ENCODE data around the gene IGF2.

The IGF2 gene

DNA sequence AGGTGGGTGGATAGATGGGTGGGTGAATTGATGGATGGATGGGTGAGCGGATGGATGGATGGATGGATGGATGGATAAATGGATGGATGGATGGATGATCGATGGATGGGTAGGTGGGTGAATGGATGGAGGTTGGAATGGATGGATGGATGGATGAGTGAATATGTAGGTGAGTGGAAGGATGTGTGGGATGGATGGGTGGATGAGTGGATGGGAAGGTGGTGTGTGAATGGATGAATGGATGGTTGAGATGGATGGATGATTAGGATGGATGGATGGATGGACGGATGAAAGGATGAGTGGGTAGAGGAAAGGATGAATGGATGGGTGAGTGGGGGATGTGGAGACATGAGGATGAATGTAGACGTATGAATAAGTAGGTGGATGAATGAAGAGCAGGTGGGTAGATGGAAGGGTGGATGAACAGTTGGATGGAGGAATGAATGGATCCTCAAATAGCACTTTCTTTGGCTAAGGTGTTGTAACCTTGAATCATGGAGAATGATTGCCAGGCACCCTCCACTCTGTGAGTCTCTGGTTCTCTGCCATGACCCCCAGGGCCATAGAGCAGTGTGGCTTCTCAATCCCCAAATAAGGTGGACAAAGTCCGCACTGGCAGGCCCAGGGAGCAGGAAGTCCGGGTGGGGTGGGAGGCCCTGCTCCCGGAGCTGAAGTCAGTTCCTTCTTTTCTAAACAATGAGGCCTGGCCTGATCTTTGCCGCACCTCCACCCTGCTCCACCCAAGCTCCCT is 36.9 kb downstream of the IGF2 start:
- no peak for DNase-seq

- DNase-seq: no peak
These were observed 38.0 kb downstream of the IGF2 start for GRCh38 chr11:2101171-2101675.

- no peak for DNase-seq
These were observed 38.6 kb downstream of the IGF2 start for GRCh38 chr11:2100361-2101170.

DNA sequence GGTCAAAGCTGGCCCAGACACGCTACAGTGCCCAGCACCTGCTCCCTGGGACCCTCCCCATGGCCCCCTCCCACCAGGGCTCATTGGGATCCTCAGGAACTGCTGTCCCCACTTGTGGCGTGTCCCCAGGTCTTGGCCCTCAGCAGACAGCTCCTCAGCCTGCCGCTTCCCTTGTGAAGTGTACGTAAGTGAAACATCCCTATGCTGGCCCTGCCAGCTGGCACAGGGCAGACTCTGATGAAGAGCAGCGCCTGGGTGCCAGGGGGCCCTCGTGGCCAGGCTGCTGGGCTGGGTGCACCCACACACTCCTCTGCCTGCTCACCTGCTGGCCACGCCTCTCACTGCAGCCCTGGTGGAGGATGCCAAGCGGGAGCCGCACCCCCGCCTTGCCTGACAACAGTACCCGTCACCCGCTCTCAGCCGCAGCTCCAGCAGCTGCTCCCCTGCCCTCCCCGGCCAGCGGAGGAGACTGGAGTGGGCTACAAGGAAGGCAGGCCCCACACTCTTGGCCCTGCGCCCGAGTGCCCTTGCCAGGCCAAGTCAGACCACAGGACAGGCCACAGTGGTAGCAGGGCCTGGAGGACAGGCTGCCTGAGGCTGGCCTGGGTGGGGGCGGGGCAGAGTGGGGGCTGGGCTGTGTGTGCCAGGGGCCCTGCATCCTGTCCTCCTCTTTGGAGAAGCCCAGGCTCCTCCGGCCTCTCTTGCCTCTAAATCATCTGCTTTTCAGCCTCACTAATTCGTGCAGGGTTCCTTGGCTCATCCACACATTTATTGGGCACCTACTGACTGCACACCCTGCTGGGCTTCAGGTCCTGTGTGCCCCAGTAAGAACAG is 39.5 kb downstream of the IGF2 start:
- DNase-seq: no peak

- DNase-seq: no peak
These were observed 40.3 kb downstream of the IGF2 start for GRCh38 chr11:2098691-2099515.

- DNase-seq: no peak
These were observed 41.0 kb downstream of the IGF2 start for GRCh38 chr11:2097998-2098690.

DNA sequence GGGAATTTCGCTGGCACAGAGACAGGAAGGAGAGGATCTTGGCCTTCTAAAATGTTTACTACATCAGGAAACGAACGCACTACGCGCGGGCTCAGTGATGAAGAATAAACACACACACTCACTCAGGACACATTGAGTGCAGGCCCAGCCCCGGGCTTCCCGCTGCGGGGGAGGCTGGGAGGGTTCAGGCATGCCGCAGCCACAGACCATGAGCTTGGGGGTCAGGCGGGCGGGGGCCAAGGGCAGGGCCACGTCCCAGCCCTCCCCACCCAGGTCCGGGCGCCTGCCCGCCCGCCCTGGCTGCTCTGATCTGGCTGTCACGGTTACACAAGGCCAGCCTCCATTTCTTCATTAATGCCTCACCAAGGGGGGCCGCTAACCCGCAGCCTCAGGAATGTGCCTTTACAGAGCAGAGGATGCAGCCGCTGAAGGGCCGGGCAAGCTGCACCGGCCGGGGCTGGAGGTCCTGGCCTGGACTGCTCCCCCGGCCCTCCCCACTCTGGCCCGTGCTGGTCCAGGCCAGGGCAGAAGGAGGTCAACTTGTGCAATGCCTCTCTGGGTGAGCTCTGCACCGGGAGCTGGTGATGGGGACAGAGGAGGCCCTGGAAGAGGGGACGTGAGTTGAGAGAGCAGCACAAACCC is 41.7 kb downstream of the IGF2 start:
- DNase-seq: no peak

DNA sequence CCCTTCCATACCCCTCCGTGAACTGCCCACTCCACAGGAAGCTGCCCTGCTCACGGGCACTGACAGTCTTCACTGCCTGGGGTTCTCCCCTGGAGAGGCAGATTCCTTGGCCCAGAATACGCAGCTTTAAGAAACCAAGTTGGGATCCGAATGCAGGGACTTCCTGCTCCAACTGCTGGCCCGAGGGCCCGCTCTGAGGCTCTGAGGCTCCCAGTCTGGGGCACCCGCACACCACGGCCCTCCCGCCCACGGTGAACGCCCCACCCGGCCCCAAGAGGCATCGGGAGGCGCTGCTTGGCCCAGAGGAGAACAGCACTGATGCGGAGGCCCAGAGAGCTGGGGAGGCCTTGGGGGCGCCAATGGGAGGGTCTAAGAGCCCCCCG is 42.3 kb downstream of the IGF2 start:
- no peak for DNase-seq

DNA sequence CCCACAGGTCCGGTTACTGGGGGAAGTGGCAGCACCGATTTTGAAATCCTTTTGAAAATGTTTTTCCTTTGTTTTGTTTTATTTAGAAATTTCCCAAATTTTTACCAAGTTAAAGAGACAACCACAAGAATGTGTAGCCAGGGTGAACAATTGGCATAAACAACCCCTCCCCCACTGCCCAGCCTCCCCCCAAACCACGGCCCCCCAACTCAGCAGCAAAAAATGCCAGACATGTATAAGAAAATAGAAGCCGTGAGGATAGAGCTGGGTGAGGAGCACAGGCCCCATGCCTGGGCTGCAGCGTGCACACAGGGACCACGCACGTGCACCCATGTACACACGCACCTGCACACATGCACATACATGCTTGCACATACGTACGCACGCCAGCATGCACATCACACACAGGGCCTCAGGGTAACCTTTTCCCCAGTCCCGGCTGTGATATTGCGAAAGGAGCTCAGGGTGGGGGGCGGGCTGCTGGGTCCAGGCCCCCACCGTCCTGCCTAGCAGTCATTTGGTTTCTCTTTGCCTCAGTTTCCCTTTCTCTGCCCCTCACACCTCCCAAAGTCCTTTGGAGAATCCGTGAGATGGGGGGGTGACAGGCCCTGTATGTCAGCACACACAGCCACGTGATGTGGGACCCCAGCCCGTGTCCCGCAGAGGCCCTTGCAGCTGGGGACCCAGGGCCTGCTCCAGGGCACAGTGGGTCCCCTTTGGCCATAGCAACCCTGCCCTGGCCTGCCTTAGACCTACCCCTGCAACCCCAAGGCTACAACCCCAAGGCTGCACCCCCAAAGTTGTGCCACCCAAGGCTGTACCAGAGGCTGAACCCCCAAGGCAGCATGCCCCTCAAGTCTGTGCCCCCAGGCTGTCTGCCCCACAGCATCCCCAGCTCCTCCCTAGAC is 42.9 kb downstream of the IGF2 start:
- DNase-seq: no peak

GRCh38 chr11:2095542-2095941 is 43.6 kb downstream of the IGF2 start:
- no peak for DNase-seq

GRCh38 chr11:2095198-2095520 is 44.0 kb downstream of the IGF2 start:
- no peak for DNase-seq

DNA sequence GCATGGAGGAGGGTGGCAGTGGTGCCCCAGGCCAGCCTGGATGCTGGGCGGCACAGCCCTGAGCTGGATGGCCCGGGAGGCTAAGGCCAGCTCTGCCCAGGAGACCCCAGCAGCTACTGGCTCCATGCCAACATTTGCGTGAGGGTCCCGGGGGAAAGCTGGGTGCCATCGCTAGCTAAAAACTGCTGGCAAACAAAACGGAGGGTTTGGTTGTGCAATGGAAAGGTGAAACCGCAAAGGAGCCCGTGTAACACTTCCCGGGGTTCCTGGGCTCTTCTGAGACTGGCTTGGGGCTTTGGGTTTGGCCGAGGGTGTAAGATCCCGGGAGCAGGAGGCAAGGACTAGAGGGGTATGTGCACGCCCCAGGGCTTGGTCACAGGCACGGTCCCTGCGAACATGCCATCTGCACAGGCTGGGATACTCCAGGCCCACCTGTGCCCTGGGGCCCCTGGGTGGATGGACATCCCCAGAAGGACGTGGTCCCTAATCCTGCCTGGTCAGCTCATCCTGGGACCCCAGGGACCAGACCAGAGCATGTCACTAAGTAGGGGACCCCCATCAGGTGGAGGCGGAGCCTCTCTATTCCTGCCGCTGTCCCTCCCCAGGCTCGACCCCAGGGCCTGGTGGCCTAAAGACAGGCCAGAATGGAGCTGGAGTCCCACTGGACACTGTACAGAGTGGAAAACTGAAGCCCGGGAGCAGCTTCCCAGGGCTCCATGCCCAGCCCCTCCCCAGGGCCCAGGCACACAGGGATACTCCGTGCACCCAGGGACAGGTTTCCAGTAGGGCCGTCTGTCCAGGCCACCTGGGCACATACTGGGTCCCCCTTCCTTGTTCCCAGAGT is 44.6 kb downstream of the IGF2 start:
- DNase-seq: no peak

- DNase-seq: no peak
These were observed 45.4 kb downstream of the IGF2 start for GRCh38 chr11:2093575-2094353.

DNA sequence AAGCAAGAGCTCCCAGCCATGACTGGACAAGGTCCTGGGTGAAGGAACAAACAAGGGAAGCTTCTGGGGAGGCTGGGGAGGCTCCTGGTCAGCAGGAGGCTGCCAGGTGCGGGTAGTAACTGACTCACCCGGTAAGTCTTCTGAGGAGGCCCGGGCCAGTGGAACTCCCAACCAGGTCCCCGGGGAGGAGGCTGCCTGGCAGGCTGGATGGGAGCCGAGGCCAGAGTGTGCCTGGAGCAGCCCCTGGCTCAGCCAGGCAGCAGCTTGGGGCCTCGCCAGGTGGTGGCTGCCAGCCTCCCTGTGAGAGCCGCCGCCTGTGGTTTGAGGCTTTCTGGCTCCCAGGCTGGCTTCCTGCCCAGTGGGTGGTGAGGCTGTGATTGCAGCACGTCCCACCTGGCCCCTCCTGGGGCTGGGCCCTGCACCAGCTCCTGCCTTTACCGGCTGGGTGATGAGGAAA is 46.2 kb downstream of the IGF2 start:
- DNase-seq: peak; percentile 32

DNA sequence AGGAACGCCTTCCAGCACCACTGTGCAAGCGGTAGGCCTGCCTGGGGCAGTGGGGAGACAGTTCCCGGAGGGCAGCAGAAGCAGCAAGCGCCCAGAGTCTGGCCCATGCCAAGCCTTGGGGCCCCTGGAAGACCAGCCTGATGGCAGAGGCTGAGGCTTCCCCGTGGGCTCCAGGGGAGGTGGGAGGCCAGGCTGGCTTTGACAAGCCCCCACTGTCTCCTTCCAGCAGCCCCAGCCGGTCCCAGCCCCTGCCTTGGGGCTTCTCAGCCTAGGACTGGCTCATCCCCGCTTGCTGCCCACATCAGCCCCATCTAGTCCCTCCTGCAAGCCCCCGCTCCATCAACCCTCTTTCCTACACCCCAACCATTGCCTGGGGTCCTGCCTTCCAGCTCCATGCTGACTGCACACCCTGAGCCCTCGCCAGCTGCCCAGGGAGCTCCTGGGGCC is 46.7 kb downstream of the IGF2 start:
- no peak for DNase-seq

DNA sequence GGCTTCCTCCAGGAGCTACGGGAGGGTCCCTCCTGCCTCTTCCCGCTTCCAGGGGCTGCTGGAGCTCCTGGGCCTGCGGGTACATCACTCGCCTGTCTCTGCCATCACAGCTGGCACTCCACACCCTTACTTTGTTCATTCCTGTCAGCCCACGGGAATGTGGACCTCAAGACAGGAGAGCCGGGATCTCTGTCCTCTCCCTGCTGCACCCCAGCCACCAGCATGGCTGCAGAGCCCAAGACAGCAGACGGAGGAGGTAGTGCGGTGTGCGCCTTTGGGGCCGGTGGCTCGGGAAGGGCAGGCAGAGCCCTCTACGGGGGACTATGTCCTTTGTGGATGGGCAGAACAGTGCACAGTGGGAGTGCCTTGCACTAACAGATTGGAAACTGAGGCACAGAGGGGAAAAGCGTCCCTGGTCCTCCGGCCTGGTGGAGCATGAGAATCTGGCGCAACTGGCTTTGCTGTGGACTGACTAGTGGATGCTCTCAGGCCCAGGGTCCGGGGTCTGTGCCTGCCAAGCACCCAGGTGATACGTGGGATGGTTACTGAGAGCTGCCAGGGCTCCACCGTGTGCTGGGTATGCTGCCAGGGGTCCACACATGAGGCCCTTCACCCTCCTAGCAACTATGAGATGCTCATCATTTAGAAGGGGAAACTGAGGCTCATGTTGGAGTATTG is 47.3 kb downstream of the IGF2 start:
- no peak for DNase-seq

DNA sequence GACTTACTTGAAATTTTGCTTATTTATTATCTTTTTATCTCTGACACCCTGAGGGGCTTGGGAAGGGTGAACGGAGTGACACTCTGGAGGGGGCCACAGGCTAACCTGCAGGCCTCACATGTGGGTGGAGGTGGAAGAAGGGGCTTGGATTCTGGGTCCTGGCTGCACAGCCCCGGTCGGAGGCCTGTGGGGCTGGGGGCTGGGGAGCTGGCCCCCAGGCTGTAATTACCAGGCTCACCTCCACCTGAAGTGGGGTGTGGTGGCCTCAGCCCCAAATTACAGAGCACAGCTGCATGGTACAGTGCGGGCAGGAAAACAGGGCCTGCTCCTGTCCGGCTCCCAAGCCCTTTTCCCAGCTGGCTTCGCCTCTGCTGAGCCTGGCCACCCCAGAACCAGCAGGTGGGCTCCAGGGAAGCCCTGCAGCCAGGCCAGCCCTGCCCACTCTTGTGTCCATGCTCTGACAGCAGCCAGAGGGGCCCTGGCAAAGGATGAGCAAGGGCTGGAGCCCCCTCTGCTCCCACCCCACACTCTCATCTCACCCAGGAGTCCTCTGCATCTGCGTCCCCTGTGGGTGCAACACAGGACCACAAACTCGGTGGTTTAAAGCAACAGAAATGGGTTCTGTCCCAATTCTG is 48.0 kb downstream of the IGF2 start:
- DNase-seq: no peak

Data from midbrain (tissue), 1 donor.